Activated CD8-positive, alpha-beta memory T cell treated with anti-CD3 and anti-CD28 coated beads, Interleukin-2, amount 10 ng/mL, durations not matched to agents 7 days and 5 days (primary cell): ENCODE results near the gene KCNAB2. TPM values are rescaled to one million over a fixed set of nuclear protein-coding genes. Genes with fewer than 3 reads are reported as not detected.

Source experiments
- ATAC-seq: fragments of 150-1000 bp; cut with Tn5 transposase; one replicate; pipeline ENCODE4 v1.10.0; 2021; ENCODE audit warnings: moderate library complexity
- CTCF ChIA-PET: fragments of 350-600 bp; sonication (Branson Sonifier 250); formaldehyde crosslinking; loops from one replicate; lab custom pipeline; 2021; ENCODE audit warnings: antibody characterized with exemption; lab: Charles Lee
- DNase-seq: peaks from one replicate; pipeline ENCODE4 v3.0.0-alpha.2; 2020
- H3K27ac Mint-ChIP-seq: one replicate; pipeline ENCODE4 v1.8.0; 2021; ENCODE audit warnings: mild to moderate bottlenecking, mixed read lengths
- H3K27me3 Mint-ChIP-seq: one replicate; pipeline ENCODE4 v1.8.0; 2021; ENCODE audit warnings: mixed read lengths
- H3K36me3 Mint-ChIP-seq: one replicate; pipeline ENCODE4 v1.8.0; 2021; ENCODE audit warnings: mild to moderate bottlenecking, mixed read lengths
- H3K4me1 Mint-ChIP-seq: one replicate; pipeline ENCODE4 v1.8.0; 2021; ENCODE audit warnings: mixed read lengths
- H3K4me3 Mint-ChIP-seq: one replicate; pipeline ENCODE4 v1.8.0; 2021; ENCODE audit warnings: mild to moderate bottlenecking, moderate library complexity, mixed read lengths
- H3K9me3 Mint-ChIP-seq: one replicate; pipeline ENCODE4 v1.8.0; 2022; ENCODE audit warnings: low read depth, mixed read lengths
- total RNA-seq, 2 experiments: library from RNA; stranded (reverse); gene quantifications; one replicate each; pipeline ENCODE4 v1.2.3, GENCODE V29; 2021

The KCNAB2 gene
- total RNA-seq, 2 experiments from 2014 or later, result 248 to 368 TPM

GRCh38 chr1:6087377-6087772 lies 41.7 kb downstream of the KCNAB2 start:
- peaks cover 25% of the 10 kb centered on the region for H3K36me3 Mint-ChIP-seq
- CTCF ChIA-PET, result no interaction called here

GRCh38 chr1:6087958-6088357 lies 42.3 kb downstream of the KCNAB2 start:
- H3K27ac Mint-ChIP-seq, result no peak overlapping the region
- no peak for ATAC-seq
- no peak for DNase-seq
- CTCF ChIA-PET, result no interaction called here
- no peaks in the 10 kb centered on the region for H3K9me3 Mint-ChIP-seq
- no peaks in the 10 kb centered on the region for H3K4me1 Mint-ChIP-seq
- no peaks in the 10 kb centered on the region for H3K27me3 Mint-ChIP-seq
- no peak overlapping the region for H3K4me3 Mint-ChIP-seq
- H3K36me3 Mint-ChIP-seq, result peaks cover 23% of the 10 kb centered on the region

More at GRCh38 chr1:6087377-6087772, 41.7 kb downstream of the KCNAB2 start:
- Mint-ChIP-seq H3K9me3 (no peaks in the 10 kb centered on the region), H3K27ac (peak overlapping the region; percentile 32), H3K27me3 (no peaks in the 10 kb centered on the region), H3K4me3 (no peak overlapping the region), H3K4me1 (no peaks in the 10 kb centered on the region)
- ATAC-seq (no peak), DNase-seq (no peak)

- Mint-ChIP-seq H3K4me3 (no peak overlapping the region), H3K36me3 (peaks cover 24% of the 10 kb centered on the region), H3K4me1 (no peaks in the 10 kb centered on the region), H3K27me3 (no peaks in the 10 kb centered on the region), H3K27ac (no peak overlapping the region), H3K9me3 (no peaks in the 10 kb centered on the region)
- ATAC-seq (no peak), DNase-seq (no peak)
- CTCF ChIA-PET, result no interaction called here
These were observed 43.3 kb downstream of the KCNAB2 start for GRCh38 chr1:6088956-6089355.

- no peaks in the 10 kb centered on the region for H3K9me3 Mint-ChIP-seq
- CTCF ChIA-PET, result no interaction called here
- ATAC-seq (no peak), DNase-seq (no peak)
- H3K27me3 Mint-ChIP-seq, result no peaks in the 10 kb centered on the region
- peaks cover 22% of the 10 kb centered on the region for H3K36me3 Mint-ChIP-seq
- no peaks in the 10 kb centered on the region for H3K4me1 Mint-ChIP-seq
- H3K4me3 Mint-ChIP-seq, result no peak overlapping the region
- no peak overlapping the region for H3K27ac Mint-ChIP-seq
These were observed 44.6 kb downstream of the KCNAB2 start for GRCh38 chr1:6090288-6090687.

- no peaks in the 10 kb centered on the region for H3K9me3 Mint-ChIP-seq
- no peak for ATAC-seq
- no peaks in the 10 kb centered on the region for H3K4me1 Mint-ChIP-seq
- no peak overlapping the region for H3K4me3 Mint-ChIP-seq
- no peaks in the 10 kb centered on the region for H3K27me3 Mint-ChIP-seq
- H3K36me3 Mint-ChIP-seq, result peaks cover 18% of the 10 kb centered on the region
- H3K27ac Mint-ChIP-seq, result no peak overlapping the region
- DNase-seq, result no peak
- CTCF ChIA-PET, result no interaction called here
These were observed 45.5 kb downstream of the KCNAB2 start for GRCh38 chr1:6090996-6091822.

- H3K27me3 Mint-ChIP-seq, result no peaks in the 10 kb centered on the region
- no peak overlapping the region for H3K4me3 Mint-ChIP-seq
- DNase-seq (no peak), ATAC-seq (no peak)
- no peaks in the 10 kb centered on the region for H3K4me1 Mint-ChIP-seq
- H3K9me3 Mint-ChIP-seq, result no peaks in the 10 kb centered on the region
- CTCF ChIA-PET, result no interaction called here
- no peak overlapping the region for H3K27ac Mint-ChIP-seq
- H3K36me3 Mint-ChIP-seq, result peaks cover 17% of the 10 kb centered on the region
These were observed 46.1 kb downstream of the KCNAB2 start for GRCh38 chr1:6091823-6092109.

- H3K4me3 Mint-ChIP-seq, result no peak overlapping the region
- no peak for DNase-seq
- H3K36me3 Mint-ChIP-seq, result peaks cover 16% of the 10 kb centered on the region
- no peak for ATAC-seq
- H3K4me1 Mint-ChIP-seq, result no peaks in the 10 kb centered on the region
- CTCF ChIA-PET, result no interaction called here
- no peak overlapping the region for H3K27ac Mint-ChIP-seq
- no peaks in the 10 kb centered on the region for H3K27me3 Mint-ChIP-seq
- H3K9me3 Mint-ChIP-seq, result no peaks in the 10 kb centered on the region
These were observed 46.5 kb downstream of the KCNAB2 start for GRCh38 chr1:6092211-6092610.

GRCh38 chr1:6093071-6093470 lies 47.4 kb downstream of the KCNAB2 start:
- no peaks in the 10 kb centered on the region for H3K9me3 Mint-ChIP-seq
- H3K27ac Mint-ChIP-seq, result no peak overlapping the region
- H3K27me3 Mint-ChIP-seq, result no peaks in the 10 kb centered on the region
- ATAC-seq (no peak), DNase-seq (no peak)
- H3K4me3 Mint-ChIP-seq, result no peak overlapping the region
- peaks cover 24% of the 10 kb centered on the region for H3K36me3 Mint-ChIP-seq
- CTCF ChIA-PET, result no interaction called here
- H3K4me1 Mint-ChIP-seq, result no peaks in the 10 kb centered on the region

- no peak overlapping the region for H3K27ac Mint-ChIP-seq
- H3K4me1 Mint-ChIP-seq, result no peaks in the 10 kb centered on the region
- H3K27me3 Mint-ChIP-seq, result no peaks in the 10 kb centered on the region
- H3K9me3 Mint-ChIP-seq, result no peaks in the 10 kb centered on the region
- CTCF ChIA-PET, result no interaction called here
- DNase-seq (no peak), ATAC-seq (no peak)
- no peak overlapping the region for H3K4me3 Mint-ChIP-seq
- peaks cover 28% of the 10 kb centered on the region for H3K36me3 Mint-ChIP-seq
These were observed 47.9 kb downstream of the KCNAB2 start for GRCh38 chr1:6093611-6094010.

- Mint-ChIP-seq H3K36me3 (peaks cover 29% of the 10 kb centered on the region), H3K27me3 (no peaks in the 10 kb centered on the region), H3K9me3 (no peaks in the 10 kb centered on the region), H3K27ac (no peak overlapping the region), H3K4me1 (no peaks in the 10 kb centered on the region), H3K4me3 (no peak overlapping the region)
- CTCF ChIA-PET, result no interaction called here
- ATAC-seq (no peak), DNase-seq (no peak)
These were observed 48.6 kb downstream of the KCNAB2 start for GRCh38 chr1:6094246-6094645.

GRCh38 chr1:6094801-6095505 lies 49.3 kb downstream of the KCNAB2 start:
- DNase-seq (no peak), ATAC-seq (no peak)
- Mint-ChIP-seq H3K27ac (no peak overlapping the region), H3K36me3 (peaks cover 29% of the 10 kb centered on the region), H3K27me3 (no peaks in the 10 kb centered on the region), H3K4me1 (no peaks in the 10 kb centered on the region), H3K4me3 (no peak overlapping the region), H3K9me3 (no peaks in the 10 kb centered on the region)
- CTCF ChIA-PET, result no interaction called here

GRCh38 chr1:6095511-6096242 lies 50.0 kb downstream of the KCNAB2 start:
- CTCF ChIA-PET, result no interaction called here
- Mint-ChIP-seq H3K36me3 (peaks cover 29% of the 10 kb centered on the region), H3K4me3 (no peak overlapping the region), H3K9me3 (no peaks in the 10 kb centered on the region), H3K4me1 (no peaks in the 10 kb centered on the region), H3K27me3 (no peaks in the 10 kb centered on the region), H3K27ac (no peak overlapping the region)
- DNase-seq, result no peak
- no peak for ATAC-seq

- peaks cover 25% of the 10 kb centered on the region for H3K36me3 Mint-ChIP-seq
- H3K27me3 Mint-ChIP-seq, result no peaks in the 10 kb centered on the region
- H3K4me3 Mint-ChIP-seq, result no peak overlapping the region
- no peaks in the 10 kb centered on the region for H3K9me3 Mint-ChIP-seq
- ATAC-seq (no peak), DNase-seq (no peak)
- H3K4me1 Mint-ChIP-seq, result no peaks in the 10 kb centered on the region
- no peak overlapping the region for H3K27ac Mint-ChIP-seq
- CTCF ChIA-PET, result no interaction called here
These were observed 50.8 kb downstream of the KCNAB2 start for GRCh38 chr1:6096243-6097116.
